GM21529 (cell line): ENCODE data around the gene IL25.
"Not testable (repeated sequence)": the region's sequence is repeated elsewhere in the genome, so short reads cannot be mapped to it uniquely, and the experiment has no call there.

Source experiments
- ATAC-seq: cut with Tn5 transposase; IDR thresholded peaks from one replicate; pipeline ENCODE4 v1.9.1; 2021; ENCODE audit not compliant: unreplicated experiment

The IL25 gene

DNA sequence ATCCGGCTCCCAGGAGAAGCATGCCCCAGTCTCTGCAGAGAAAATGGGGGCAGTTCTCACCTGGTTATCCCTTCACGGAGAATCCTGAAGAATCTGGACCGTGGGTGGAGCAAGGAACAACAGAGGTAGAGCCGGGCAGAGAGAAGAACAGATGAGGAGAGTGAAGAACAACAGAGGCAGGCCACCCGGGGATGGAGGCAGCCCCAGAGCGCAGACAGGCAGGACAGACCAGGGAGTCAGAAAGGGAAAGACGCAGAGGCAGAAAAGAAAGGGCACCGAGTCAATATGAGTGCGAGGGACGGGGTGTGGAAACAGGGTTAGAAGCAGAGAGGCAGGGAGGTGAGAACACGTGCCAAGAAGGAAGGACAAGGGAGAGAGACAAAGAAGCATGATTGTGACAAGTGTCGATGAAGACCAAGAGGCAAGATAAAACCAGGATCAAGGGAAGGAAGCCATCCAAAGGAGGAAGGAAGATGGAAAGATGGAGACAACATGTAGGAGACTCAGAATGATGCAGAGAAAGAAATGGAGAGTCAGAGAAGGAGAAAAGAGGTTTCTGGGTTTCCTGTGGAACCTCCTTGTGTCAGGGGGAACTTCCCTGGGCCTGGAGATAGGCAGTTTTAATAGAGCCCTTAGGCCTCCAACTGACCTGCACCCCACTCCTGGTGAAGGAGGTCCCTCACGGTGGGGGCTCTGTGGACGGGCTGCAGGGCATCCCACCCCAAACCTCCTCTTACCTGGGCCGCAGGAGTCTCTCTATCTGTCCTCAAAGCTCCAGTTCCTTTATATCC, 35.1 kb downstream of the IL25 start, which contains the start of gene MYH6:
TSS of gene MYH6 (minus strand) at position 758 of the 791 bp plus-strand sequence. CDS start 1,050 bp downstream, outside the sequence.
- no peak for ATAC-seq

DNA sequence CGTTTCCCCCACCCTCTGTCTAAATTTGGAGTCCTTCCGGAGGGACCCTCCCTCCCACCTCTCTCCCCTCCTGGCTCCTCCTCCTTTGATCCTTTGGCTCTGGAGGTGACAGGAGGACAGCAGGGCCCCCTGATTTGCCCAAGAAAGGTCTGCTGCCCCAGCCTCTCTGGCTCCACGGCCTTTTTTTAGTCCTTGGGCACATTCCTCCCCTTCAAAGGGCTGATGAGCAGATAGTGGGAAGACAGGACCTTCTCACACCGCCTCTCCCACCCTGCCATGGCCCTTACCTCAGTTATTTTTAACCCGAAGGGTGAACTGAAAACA, 35.7 kb downstream of the IL25 start:
- no peak for ATAC-seq

DNA sequence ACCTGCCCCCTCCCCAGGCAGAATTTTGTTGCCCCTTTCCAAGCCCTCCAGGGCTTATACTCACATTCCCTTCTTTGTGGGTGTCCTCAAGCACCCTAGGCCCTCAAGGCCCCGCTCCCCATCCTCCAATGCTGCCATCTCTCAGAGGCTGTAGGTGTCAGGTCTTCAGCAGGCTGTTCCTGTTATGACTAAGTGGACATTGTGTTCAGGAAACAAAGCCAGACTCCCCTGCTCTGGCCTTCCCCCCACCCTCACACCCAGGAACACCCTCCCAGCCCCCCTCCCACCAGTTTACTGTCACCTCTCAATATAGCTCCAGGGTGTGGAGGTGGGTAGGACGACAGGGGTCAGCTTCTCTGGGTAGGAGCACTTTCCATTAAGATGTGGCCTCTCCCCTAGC, 36.9 kb downstream of the IL25 start:
- ATAC-seq, result no peak

DNA sequence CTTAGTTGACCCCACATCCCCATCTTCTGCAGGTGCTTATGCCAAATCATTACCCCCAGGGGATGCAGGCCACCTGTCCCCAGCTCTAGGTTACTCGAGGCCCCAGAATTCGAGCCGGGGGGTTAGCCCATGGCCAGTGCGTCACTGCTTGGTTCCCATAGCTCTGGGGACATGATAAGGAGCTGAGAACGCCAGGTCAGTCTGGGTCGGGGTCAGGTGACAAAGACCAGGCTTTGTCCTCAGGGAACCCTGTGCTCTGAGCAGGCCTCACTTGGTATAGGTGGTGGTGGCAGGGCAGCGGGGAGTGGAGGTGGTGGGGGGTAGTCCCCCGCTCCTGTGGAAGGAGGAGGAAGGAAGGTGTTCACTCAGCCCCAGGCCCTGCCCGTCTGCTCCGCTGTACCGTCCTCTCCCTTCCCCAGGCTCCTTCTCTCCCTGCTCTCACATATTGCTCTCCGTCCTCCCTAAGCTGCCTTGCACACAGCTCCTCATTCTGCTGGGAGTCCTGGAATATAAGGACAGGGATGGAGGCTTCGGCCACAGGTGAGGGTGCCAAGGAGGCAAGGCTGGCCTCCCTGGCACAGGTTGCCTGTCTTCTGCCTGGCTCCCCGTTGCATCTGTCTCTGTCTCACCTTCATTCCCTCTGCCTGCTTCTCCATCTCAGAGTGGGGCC, 37.5 kb downstream of the IL25 start:
- ATAC-seq, result no peak

GRCh38 chr14:23411563-23412525, 39.2 kb downstream of the IL25 start:
- no peak for ATAC-seq

DNA sequence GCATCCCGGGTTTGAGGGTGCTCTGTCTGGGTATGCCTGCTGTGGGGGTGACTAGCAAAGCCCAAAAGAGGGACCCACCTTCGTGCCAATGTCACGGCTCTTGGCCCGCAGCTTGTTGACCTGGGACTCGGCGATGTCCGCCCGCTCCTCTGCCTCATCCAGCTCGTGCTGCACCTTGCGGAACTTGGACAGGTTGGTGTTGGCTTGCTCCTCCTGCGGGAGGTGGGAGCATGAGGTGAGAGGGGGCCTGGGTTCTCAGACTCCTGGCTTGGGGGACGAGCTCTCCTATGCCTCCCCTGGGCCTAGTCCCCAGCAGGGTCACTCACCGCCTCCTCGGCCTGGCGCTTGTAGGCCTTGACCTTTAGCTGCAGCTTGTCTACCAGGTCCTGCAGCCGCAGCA, 41.1 kb downstream of the IL25 start:
- ATAC-seq, result no peak

DNA sequence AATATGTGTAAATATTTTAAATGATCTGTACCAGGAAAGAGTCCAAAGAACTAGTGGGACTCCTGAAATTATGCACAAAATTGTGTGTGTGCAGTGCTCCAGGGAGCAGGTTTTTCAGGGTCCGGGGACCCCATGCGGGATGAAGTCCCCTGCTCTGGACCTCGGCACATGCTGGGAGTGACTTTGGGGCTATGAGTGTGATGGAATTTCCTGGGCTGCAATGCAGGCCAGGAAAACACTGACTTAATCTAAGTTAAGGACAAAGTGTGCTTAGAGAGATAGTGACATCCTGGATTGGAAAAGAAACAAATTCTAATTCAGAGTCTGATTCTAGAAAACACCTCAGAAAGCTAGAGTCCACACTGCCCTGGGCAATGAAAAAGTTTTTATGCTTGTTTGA, 41.6 kb downstream of the IL25 start:
- no peak for ATAC-seq

DNA sequence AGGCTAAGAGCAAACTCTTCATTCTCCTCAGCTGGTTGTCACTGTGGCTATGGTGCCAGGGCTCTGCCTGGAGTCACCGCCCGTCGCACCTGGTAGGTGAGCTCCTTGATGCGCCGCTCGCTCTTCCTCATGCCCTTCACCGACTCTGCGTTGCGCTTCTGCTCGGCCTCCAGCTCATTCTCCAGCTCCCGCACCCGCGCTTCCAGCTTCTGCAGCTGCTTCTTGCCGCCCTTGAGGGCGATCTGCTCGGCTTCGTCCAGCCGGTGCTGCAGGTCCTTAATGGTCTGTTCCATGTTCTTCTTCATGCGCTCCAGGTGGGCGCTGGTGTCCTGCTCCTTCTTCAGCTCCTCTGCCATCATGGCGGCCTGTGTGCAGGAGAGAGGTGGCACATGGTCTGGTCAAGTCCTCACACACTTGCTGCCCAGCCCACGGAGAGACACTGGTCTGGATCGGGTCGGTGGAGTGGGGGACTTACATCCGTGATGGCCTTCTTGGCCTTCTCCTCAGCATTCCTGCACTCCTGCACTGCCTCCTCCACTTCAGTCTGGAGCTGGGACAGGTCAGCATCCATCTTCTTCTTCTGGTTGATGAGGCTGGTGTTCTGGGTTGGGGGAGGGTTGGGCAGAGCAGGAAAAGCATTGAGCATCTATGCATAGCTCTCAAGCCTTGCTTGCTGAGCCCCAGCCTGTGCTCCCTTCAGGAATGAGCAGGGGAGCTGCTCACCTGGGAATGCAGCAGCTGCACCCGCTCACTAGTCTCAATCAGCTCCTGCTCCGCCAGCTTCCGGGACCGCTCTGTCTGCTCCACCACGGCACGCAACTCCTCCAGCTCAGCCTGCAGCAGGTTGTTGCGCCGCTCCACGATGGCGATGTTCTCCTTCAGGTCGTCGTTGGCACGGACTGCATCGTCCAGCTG, 42.6 kb downstream of the IL25 start:
- ATAC-seq, result no peak

DNA sequence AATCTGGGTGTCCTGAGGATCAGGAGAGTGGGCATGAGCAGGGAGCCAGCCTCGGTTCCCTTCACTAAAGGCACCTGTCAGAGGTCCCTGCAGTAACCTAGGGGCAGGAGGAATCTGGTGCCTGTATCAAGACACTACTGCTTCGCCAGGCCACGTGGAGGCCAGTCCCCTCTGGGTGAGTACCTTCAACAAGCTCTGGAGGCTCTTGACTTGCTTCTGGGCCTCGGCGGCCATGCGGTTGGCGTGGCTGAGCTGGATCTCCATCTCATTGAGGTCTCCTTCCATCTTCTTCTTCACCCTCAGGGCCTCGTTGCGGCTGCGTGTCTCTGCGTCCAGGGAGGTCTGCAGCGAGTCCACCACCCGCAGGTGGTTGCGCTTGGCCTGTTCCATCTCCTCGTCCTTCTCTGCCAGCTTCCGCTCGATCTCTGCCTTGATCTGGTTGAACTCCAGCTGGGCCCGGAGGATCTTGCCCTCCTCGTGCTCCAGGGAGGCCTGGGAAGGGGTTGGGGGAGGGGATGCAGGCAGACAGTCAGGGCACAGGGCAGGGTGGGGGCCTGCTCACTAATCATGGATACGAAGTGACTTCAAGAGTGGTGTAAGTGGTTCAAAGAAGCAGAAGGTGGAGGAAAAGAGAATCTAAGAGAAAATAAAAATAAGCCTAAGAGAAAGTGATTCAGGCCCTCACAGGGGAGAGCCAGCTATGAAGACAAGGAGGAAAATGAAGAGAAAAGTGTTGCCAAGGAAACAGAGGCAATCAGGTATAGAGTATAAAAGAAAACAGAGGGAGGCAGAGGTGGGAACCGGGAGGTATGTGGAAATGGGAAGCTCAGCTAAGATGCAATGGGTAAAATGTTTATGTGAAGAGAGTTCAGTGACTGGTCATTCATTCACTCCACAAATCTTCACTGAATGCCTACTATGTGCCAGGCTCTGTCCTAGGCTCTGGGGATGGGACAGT, 43.5 kb downstream of the IL25 start:
- no peak for ATAC-seq

DNA sequence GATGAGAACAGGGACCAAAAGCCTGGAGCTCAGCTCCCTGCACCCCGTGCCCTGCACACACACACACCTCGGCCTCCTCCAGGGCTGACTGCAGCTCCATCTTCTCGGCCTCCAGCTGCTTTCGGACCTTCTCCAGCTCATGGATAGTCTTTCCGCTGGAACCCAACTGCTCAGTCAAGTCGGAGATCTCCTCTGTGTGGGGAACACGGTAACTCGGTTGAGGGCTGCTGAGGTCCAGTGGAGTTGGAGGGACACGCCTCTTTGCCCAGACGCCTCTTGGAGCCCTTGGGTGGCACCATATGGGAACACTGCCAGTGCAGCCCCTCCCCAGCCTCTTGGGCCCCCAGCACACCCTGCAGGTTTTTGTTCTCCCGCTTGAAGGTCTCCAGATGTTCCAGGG, 44.2 kb downstream of the IL25 start:
- no peak for ATAC-seq

DNA sequence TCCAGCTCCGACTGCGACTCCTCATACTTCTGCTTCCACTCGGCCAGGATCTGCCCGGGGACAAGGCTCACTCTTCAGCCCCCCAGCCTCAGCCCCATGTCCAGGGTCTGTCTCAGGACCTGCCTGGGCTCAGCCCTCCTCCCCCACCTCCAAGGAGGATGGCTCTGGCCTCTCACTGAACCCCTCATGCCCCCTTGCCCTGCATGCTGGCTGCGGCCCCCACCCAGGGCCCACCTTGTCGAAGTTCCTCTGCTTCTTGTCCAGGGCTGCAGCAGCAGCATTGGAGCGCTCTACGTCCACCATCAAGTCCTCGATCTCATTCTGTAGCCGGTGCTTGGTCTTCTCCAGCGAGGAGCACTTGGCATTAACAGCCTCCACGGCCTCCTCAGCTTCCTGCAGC, 44.7 kb downstream of the IL25 start:
- not testable (repeated sequence) for ATAC-seq

DNA sequence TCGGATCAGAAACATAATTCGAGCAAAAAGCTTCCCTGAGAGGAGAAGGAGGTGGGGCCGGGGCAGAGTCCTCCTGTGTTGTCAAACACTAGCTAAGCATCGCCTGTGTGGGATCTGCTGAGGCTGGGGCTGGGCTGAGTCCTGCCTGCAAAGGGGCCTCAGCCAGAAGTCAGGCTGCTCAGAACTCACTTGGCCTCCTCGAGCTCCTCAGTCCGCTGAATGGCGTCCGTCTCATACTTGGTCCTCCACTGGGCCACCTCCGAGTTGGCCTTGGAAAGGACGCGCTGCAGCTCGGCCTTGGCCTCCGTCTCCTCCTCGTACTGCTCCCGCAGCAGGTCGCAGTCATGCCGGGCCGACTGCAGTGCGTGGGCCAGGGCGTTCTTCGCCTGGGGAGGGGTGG, 45.4 kb downstream of the IL25 start:
- no peak for ATAC-seq

DNA sequence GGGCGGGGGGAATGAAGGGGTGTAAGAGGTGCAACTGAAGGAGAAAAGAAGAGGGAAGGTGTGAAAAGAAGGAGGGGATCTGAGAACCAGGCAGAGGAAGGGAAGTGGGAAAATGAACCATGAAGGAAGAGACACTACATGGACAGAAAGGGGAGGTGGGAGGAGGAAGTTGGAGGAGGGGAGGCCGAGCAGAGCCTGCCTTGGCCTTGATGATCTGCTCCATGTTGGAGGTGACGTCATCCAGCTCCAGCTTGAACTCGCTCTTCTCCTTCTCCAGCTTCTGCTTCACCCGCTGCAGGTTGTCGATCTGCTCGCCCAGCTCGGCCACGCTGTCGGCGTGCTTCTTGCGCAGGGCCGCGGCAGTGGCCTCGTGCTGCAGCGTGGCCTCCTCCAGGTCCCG, 47.0 kb downstream of the IL25 start:
- ATAC-seq, result not testable (repeated sequence)

DNA sequence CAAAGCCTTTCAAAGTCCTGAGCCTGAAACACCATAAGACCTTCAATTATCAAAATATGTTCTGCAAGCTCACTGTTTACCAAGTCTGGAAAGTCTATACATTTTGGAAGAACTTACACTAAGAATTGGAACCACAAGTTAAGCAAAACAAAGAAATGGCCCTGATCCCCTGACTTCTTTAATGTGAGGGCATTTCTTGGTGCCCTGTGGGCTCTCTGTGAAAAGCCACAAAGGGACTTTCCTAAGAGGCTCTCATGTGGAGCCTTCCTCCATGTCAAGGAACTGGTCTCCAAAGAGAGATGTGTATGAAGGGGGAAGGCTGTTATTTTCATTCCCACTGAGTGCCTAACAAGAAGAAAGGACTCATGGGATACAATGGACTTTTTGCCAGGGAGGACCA, 49.0 kb downstream of the IL25 start:
- no peak for ATAC-seq

DNA sequence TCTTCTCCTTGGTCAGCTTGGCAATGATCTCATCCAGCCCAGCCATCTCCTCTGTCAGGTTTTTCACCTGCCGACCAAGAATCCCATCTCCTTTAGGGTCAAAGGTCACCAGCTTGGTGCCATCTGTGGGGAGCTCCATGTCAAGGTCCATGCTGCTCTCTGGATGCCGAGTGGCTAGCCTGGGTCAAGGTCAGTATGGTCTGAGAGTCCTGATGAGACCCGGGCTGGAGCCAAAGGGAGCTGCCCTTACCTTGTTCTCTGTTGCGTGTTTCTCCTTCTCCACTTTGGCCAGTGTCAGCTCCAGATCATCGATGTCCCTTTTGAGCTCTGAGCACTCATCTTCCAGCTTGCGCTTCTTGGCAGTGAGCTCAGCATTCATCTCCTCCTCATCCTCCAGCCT, 51.0 kb downstream of the IL25 start:
- no peak for ATAC-seq

DNA sequence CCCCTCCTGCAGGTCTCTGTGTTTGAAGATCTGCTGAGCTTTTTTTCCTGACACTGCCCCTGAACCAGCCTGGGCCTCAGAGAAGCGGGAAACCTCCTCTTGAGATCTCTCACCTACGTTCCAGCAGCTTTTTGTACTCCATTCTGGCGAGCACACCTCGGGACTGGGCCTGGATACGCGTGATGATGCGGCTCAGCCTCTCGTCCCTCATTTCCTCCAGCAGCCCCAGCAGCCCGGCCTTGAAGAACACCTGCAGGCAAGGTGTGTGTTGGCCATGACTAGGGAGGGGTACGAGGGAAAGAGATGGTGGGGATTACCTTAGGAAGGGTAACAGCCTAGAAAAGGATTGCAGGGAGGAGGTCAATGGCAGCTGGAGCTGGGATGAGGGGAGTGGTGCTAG, 52.6 kb downstream of the IL25 start:
- no peak for ATAC-seq

DNA sequence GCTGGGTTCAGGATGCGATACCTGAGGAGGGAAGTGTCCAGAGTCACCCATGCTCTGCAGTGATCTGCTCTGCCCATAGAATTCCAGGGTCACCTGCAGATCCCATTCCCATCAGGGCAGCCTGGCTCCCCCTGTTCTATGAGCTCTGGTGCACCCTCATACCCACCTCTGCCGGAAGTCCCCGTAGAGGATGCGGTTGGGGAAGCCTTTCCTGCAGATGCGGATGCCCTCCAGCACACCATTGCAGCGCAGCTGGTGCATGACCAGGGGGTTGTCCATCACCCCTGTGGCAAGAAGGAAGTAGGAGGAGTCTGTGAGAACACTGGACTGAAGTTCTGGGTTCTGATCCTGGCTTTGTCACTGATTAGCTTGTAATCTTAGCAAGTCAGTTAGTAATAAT, 53.2 kb downstream of the IL25 start:
- not testable (repeated sequence) for ATAC-seq
